GM12892 (cell line): Measurements from ENCODE around the gene KLHDC9.

Source experiments
- DNase-seq: peaks from one replicate; pipeline ENCODE4 v3.0.0; 2011; ENCODE audit not compliant: insufficient read length
- FAIRE-seq: peaks from 2 replicates; lab custom pipeline; 2011; peaks lifted over from hg19 to GRCh38; lab: Jason Lieb, UNC
- POLR2A ChIP-seq: IDR thresholded peaks from 2 replicates; pipeline ENCODE4 v1.6.1; 2011; ENCODE audit warnings: low read depth, low read length, control low read depth
- POLR2AphosphoS5 ChIP-seq: IDR thresholded peaks from 2 replicates; pipeline ENCODE4 v1.6.1; 2011; ENCODE audit warnings: low read depth, low read length, control low read depth
- TAF1 ChIP-seq: IDR thresholded peaks from 2 replicates; pipeline ENCODE4 v1.6.1; 2011; ENCODE audit warnings: low read depth, mild to moderate bottlenecking, control low read depth, low read length, borderline replicate concordance

The KLHDC9 gene

DNA sequence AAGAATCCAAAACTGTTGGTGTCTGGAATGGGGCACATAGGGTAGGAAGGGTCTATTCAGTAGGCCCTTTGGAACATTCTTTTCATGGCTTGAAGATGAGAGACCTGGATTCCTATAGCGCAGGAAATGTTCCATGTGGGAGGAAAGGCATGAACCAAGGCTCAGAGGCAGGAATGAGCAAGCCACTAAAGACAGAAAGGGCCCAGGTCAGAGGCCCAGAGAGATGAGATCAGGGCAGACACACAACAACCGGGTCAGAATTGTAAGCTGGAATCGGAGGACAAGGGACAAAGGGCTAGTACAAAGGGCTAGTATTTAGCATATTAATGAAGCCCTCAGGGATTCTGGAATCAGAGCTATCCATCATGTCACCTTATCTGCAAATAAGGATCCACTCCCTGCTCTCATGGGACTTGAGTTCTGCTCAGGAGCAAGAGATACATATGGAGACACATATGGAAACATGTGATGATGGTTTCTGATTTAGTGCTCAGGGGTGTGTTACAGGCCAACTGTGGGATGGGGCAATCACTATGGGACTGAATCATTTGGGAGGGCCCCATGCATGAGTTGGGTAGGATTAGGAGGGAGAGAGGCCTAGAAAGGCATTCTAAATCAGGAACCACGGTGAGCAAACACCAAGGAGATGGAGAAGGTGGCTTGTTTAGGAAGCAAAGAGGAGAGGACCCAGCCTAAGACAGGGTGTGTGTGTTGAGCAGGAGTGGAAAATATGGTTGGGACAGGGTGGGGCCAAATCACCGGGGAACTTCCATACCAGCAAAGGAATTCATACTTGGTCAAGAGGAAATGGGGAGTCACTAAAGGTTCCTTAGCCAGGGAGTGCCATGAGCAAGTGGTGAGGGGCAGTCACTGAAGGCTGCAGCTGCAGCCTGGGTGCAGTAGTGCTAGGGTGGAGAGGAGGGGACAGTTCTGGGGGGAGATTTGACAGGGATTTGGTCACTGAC, 17.4 kb upstream of the KLHDC9 start:
- DNase-seq = no peak
- FAIRE-seq = no peak
- TF ChIP-seq POLR2A (no peak), TAF1 (no peak), POLR2AphosphoS5 (no peak)

DNA sequence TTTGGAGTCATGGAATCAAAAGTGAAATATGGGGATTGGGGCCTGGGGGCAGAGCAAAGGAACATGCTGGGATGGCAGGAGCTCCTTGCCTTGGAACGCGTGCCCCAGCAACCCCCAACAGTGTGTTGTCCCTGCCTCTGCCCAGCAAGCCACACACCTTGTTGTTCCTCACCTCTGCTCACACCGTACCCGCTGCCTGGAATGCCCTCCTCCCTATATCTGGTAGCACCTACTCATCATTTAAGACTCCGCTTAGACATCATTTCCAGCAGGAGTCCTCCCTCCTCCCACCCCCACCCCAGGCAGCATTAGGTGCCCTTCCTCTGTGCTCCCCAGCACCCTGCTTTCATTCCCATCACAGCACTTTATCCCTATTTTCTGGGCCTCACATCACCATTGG, 16.6 kb upstream of the KLHDC9 start:
- FAIRE-seq (no peak), DNase-seq (no peak)
- no peak for TF ChIP-seq POLR2A
- no peak for TF ChIP-seq TAF1

DNA sequence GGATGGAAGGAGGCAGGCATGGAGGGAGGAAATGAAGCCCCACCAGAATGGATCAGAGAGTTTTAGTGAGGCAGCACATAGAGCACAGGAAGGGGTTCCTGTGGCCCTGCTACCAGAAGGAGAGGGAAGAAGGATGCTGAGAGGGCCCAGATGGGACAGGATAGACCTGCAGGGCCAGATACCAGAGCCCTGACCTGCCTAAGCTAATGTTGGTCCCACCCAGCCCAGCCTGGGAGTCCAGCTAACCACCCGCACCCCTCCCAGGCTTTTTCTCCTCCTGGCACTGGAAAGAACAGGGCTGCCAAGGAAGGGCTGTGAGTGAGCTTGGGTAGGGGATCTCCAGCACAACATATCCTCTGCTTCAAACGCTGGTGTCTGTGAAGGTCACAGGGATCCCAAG, 15.7 kb upstream of the KLHDC9 start:
- DNase-seq = no peak
- no peak for TF ChIP-seq POLR2A
- no peak for TF ChIP-seq TAF1
- TF ChIP-seq POLR2AphosphoS5 = no peak
- FAIRE-seq = no peak

DNA sequence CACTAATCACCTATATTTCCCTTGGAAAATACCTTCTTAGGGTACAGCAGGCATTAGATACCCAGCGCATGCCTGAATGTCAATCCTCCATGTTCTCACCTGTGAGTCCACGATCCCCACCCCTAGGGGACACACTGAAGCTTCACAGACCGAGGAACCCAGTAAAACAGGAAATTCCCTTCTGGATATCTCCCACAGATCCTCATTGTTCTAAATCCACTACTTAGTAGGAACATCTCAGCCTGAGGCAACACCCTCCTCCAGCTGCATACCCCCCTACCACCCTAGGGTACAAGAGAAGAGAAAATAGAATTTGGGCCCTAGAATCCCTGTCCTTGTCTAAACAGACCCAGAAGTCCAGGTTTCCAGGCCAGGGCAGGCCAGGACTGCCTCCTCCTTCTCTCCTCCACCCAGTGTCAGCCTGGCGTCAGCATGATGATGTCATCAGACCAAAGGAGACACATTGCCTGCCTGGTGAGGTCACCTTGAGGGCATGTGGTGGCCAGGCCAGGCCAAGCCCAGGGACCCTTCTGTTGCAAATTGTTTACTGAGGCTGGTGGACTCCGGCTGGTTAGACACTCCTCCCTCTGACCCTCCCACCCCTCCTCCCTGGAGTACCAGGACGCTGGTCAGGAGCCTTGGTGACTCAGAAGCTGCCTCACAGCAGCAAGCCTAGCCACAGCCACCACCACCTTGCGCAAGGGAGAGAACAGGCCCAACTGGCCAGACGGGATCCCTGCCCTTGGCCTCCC, 15.0 kb upstream of the KLHDC9 start:
- FAIRE-seq (no peak), DNase-seq (no peak)
- no peak for TF ChIP-seq POLR2A
- TF ChIP-seq TAF1 = no peak
- no peak for TF ChIP-seq POLR2AphosphoS5

DNA sequence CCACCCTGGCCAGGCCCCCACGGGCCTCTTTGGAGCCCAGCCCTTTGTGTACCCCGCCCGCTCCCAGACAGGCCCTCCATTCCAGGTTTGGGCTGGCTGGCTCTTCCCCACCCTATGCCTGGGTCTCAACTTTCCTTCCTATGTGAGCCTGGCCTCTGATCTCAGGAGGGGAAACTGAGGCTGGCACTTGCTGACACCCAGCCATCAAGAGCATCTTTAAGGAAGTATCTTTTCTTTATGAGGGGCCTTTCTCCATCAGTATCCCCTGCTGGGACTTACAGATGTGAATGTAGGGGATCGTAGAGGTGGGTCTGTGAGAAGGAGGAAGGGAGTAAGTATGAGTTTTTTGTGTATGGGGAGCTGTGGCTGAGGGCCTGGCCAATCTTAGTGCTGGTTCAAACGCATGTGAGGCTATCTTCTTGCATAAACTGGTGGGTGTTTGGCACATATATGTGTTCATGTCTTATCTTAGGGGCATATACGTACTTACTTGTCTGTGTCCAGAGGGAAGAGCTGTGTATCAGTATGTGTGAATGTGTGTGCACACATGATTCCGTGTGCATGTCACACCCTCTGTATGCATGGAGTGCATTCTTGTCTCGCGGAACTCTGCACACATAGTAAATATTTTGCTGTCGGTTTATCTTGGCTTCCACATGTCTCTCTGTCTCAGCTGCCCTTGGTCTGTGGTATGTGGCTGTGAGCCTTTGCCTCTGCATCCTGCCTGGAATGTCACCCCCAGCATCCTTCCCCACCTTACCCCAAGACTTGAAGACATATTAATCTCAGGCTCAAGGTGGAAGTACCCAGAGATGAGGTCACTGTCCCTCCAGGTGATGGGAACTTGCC, 14.2 kb upstream of the KLHDC9 start:
- TF ChIP-seq POLR2AphosphoS5 = no peak
- no peak for TF ChIP-seq POLR2A
- no peak for TF ChIP-seq TAF1
- FAIRE-seq (peak; percentile 44), DNase-seq (no peak)

DNA sequence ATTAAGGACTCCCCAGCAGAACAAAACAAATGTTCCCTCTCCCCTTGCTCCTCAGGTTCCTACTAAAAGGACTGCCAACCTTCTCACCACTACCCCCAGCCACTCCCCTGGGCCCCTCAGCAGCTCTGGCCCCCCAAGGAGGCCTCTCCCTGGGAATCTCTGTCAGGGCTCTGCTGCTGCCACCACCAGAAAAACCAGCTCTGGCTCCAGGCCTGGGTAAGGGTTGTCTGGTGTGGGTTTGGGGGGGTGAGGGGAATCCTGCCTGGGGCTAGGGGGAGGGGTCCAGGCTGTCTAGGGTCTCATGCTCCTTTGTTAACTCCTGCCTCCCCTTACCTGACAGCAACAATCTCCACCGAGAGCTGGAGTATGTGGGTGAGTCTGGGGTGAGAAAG, 13.6 kb upstream of the KLHDC9 start:
- TF ChIP-seq TAF1 (no peak), POLR2AphosphoS5 (no peak), POLR2A (no peak)
- DNase-seq (no peak), FAIRE-seq (no peak)

DNA sequence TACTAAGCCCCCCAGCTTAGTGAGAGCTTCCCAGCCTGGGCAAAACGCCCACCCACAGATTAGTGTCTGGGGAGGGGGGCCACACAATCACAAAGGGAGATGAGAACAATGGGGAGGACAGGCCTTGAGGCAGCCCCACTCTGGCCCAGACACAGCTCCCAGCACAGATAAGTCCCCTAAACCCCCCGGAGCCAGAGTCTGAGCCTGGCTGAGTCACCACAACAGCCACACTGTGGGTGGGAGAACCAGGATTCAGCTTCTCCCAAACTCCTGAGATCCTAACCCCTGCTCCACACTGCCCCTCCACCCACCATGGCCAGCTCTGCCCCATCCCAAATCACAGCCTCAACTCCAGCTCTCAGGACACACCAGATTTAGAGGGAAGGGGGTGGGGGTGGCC, 13.0 kb upstream of the KLHDC9 start:
- DNase-seq (no peak), FAIRE-seq (no peak)
- TF ChIP-seq POLR2A = no peak
- no peak for TF ChIP-seq POLR2AphosphoS5
- TF ChIP-seq TAF1 = no peak

DNA sequence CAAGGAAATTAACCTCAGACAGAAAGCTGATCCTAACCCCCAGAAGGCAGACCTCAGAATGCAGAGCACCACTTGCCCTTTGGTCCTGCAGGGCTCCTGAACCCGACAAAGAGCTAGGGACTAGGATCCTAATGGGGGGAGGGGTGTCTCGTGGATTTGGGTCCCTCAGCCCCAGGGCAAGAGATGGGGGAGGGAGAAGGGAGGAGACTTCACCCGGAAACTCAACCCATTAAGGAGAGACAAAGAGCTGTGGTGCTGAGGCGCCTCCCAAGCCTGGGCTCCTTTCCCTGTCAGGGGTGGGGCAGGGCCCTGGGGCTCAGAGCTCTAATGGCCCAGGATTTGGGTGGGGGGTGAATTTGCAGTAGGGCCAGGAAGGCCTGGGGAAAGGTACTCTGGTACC, 11.7 kb upstream of the KLHDC9 start:
- no peak for FAIRE-seq
- no peak for DNase-seq
- no peak for TF ChIP-seq TAF1
- no peak for TF ChIP-seq POLR2A
- no peak for TF ChIP-seq POLR2AphosphoS5

DNA sequence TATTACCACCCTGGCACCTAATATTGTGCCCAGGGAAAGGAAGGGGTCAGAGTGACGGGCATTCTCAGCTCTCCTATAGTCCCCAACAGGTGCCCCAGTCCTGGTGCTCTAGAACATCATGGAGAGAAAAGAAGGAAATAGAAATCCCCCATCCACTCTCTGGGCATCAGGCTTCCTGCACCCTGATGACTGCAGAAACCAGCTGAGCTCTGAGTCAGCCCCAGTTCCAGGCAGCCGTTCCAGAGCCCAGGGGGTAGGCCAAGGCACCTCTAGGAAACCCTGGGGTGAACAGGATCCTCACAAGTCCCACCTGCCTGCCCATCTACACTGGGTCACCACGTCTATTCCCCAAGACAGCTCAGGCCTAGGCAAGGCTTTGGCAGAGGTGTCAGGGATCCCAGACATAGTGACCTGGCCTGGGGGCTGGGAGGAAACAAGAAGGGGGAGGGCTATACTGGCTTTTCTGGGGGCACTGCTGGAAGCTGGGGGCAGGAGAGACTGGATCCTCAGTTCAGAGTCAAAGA, 9.5 kb upstream of the KLHDC9 start:
- DNase-seq (no peak), FAIRE-seq (no peak)
- TF ChIP-seq TAF1 = no peak
- TF ChIP-seq POLR2AphosphoS5 = no peak

DNA sequence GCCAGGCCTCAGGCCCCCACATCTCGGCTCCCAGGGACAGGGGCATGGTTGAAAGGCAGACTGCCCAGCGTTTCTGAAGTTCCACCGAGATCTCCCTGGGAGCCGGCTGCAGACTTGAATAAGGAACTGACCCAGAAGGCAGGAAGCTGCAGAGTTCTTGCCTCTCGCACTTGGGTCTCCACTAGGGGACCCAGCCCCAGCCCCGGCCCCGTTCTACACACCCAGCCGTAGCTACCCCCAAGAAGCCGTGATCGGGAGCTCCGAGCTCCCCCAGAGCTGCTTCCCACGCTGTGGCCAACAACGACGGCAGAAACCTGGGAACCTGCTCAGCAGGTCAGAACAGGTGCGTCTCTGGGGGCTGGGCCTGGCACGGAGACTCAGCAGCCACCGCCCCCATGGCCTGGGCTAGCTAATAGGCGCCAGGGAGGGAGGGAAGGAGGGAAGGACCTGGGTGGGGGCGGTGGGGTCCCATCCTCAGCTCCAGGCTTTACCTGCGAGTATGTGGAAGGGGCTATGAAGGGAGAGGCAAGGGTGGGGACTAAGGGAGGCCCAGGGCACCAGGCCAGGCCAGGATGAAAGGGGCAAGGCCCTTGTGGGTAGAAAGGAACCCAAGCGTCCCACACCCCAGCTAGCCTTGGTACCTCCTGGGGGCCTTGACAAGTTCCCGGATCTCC, 8.8 kb upstream of the KLHDC9 start, which contains the start of gene NECTIN4:
Gene NECTIN4, minus strand, starts transcription at position 308 of the 674 bp plus-strand sequence. Its CDS starts 262 bp downstream, at position 46.
- TF ChIP-seq POLR2AphosphoS5 (no peak), POLR2A (no peak), TAF1 (no peak)
- FAIRE-seq (no peak), DNase-seq (no peak)

DNA sequence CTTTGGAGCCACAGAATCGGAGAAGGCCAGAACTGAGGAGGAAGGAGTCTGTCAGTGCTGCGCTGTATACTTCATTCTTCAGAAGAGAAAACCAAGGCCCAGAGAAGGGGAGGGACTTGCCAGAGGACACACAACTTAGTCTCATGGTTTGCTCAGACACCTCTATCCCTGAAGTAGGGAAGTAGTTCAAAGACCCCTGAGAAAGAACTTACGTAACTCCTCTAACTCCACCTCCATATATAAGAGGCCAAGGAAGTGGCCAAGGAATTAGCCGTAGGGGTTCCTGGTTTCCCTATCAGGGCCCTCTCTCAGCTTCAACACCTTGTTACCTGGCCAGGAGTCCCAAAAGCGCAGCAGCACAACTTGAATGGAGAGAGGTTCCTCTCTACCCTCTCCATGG, 8.2 kb upstream of the KLHDC9 start:
- DNase-seq (no peak), FAIRE-seq (no peak)
- no peak for TF ChIP-seq POLR2A
- no peak for TF ChIP-seq TAF1
- no peak for TF ChIP-seq POLR2AphosphoS5
